ENCODE measurements around the gene ATP6V1B1. TPM values are rescaled to one million over a fixed set of nuclear protein-coding genes. Genes with fewer than 3 reads are reported as not detected.
A peak's percentile ranks its signal among the peaks of the same experiment; 100 is the strongest.

ATP6V1B1 gene
- total RNA-seq, result 1 to 10 TPM in 1 of 4 donors, under 1 TPM in 1, not detected in 2; 0.66 to 1.9 TPM
- polyA plus RNA-seq, result under 1 TPM in 1 of 3 donors, not detected in 2; 0.16 TPM

- WGBS, 2 donors, result 50 to 64% methylated on average over 14 of the region's 14 CpGs
- no peak within 1 kb of the TSS for H3K27ac ChIP-seq
- no peaks in the 10 kb centered on the region for H3K9me3 ChIP-seq
- intact Hi-C loops (cut with DNase I), result no loop called here
- peak; percentile 46 for DNase-seq
- H3K4me3 ChIP-seq, result no peak within 1 kb of the TSS
- TF ChIP-seq EP300 (IDR thresholded peaks at IDR 0.05) (no peak), POLR2A (IDR thresholded peaks at IDR 0.05) (no peak), POLR2AphosphoS5 (IDR thresholded peaks at IDR 0.05) (no peak)
- TF ChIP-seq, protein P1, sequence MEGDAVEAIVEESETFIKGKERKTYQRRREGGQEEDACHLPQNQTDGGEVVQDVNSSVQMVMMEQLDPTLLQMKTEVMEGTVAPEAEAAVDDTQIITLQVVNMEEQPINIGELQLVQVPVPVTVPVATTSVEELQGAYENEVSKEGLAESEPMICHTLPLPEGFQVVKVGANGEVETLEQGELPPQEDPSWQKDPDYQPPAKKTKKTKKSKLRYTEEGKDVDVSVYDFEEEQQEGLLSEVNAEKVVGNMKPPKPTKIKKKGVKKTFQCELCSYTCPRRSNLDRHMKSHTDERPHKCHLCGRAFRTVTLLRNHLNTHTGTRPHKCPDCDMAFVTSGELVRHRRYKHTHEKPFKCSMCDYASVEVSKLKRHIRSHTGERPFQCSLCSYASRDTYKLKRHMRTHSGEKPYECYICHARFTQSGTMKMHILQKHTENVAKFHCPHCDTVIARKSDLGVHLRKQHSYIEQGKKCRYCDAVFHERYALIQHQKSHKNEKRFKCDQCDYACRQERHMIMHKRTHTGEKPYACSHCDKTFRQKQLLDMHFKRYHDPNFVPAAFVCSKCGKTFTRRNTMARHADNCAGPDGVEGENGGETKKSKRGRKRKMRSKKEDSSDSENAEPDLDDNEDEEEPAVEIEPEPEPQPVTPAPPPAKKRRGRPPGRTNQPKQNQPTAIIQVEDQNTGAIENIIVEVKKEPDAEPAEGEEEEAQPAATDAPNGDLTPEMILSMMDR (IDR thresholded peaks at IDR 0.05), result no peak
- peaks cover 0 to 48% (median 7%) of the 10 kb centered on the region in 3 donors for H3K27me3 ChIP-seq
- H3K4me1 ChIP-seq, result no peaks in the 10 kb centered on the region
- H3K36me3 ChIP-seq, result no peaks in the 10 kb centered on the region
Observed at GRCh38 chr2:70935468-70936164, at the start of gene ATP6V1B1. Gene ATP6V1B1 (plus strand): TSS chr2:70935900. CDS start chr2:70935955, 55 bp downstream.

DNA sequence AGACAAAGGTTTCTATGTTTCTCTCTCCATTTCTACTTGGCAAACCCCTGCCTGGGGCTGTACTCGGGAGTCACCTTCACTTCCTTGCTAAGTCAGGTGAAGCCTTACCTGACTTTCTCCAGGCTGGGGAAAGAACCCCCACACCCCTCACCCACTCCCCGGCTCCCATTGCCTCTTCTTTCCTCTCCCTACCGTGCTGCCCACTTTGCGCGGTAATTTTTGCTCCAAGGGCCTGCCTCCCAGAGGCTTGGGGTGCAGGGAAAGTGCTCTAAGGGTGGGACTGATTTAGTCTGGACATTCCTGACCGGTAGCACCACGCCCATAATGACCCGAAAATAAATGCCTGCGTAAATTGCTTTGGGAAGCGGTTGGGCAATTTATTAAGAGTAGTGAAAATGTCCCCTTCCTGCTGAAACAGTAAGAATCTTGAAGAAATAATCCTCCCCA is 49.1 kb upstream of the ATP6V1B1 start:
- no peak for DNase-seq
- H3K4me1 ChIP-seq, result peaks cover 0 to 26% (median 23%) of the 10 kb centered on the region in 4 donors
- no peak overlapping the region for H3K4me3 ChIP-seq
- WGBS, 2 donors, result 11 to 17% methylated on average over 10 of the region's 10 CpGs
- TF ChIP-seq, protein P1 (IDR thresholded peaks at IDR 0.05), result no peak
- no peak for TF ChIP-seq POLR2AphosphoS5 (IDR thresholded peaks at IDR 0.05)
- no peak for TF ChIP-seq POLR2A (IDR thresholded peaks at IDR 0.05)
- no peak for TF ChIP-seq EP300 (IDR thresholded peaks at IDR 0.05)
- peaks cover 51 to 97% (median 84%) of the 10 kb centered on the region in 3 donors for H3K27me3 ChIP-seq
- H3K9me3 ChIP-seq, result no peaks in the 10 kb centered on the region
- H3K27ac ChIP-seq, result peak overlapping the region in 1 of 4 donors; percentile 8
- intact Hi-C loops (cut with DNase I), result no loop called here
- H3K36me3 ChIP-seq, result no peaks in the 10 kb centered on the region

GRCh38 chr2:70887208-70887549 is 48.5 kb upstream of the ATP6V1B1 start:
- peaks cover 0 to 26% (median 23%) of the 10 kb centered on the region in 4 donors for H3K4me1 ChIP-seq
- no peak for DNase-seq
- H3K36me3 ChIP-seq, result no peaks in the 10 kb centered on the region
- intact Hi-C loops (cut with DNase I), result no loop called here
- peak overlapping the region in 1 of 4 donors; percentile 42 for H3K27ac ChIP-seq
- 6 to 10% methylated on average over 8 of the region's 8 CpGs for whole genome bisulfite sequencing, 2 donors
- no peak for TF ChIP-seq POLR2A (IDR thresholded peaks at IDR 0.05)
- no peak for TF ChIP-seq POLR2AphosphoS5 (IDR thresholded peaks at IDR 0.05)
- TF ChIP-seq, protein P1 (IDR thresholded peaks at IDR 0.05), result no peak
- no peak for TF ChIP-seq EP300 (IDR thresholded peaks at IDR 0.05)
- H3K9me3 ChIP-seq, result no peaks in the 10 kb centered on the region
- peaks cover 51 to 100% (median 90%) of the 10 kb centered on the region in 3 donors for H3K27me3 ChIP-seq
- peak overlapping the region in 3 of 4 donors; percentile 39 to 44 (median 42) for H3K4me3 ChIP-seq

DNA sequence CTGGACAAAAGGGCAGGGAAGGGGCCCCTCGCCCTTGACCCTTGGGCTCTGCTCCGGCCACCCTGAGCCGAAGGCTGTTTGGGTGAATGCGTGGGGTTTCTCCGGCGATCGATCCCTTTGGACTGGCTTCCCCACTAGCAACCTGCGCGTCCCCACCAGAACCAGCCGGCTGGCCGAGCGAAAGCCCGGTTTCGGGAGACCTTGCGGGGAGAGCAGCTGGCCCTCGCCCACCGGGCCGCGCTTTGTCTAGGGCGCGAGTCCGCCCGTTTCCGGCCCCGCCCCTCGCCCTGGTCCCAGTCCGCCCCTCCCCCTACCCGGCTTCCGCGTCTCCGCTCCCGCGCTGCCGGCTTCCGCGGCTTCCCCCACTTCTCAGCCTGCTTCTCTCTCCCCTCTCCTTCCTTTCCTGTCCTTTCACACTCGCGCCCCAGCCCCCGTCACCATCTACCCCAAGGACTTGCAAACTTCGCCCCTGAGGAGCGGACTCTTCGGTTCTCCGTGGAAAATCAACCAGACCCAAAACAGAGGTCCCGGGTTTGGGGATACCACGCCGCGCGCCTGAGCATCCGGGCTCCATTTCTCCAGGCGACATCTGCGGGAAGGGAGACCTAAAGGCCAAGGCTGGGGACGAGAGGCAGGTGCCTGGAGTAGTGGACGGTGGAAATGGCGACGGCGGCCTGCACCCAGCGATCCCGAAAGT is 48.0 kb upstream of the ATP6V1B1 start:
- Histone ChIP-seq H3K4me3 (peak overlapping the region; percentile 2 to 44 (median 40)), H3K9me3 (no peaks in the 10 kb centered on the region), H3K4me1 (peaks cover 0 to 26% (median 23%) of the 10 kb centered on the region in 4 donors), H3K27ac (peak overlapping the region in 1 of 4 donors; percentile 42), H3K27me3 (peaks cover 51 to 100% (median 90%) of the 10 kb centered on the region in 3 donors), H3K36me3 (no peaks in the 10 kb centered on the region)
- TF ChIP-seq, protein P1 (IDR thresholded peaks at IDR 0.05), result no peak
- TF ChIP-seq EP300 (IDR thresholded peaks at IDR 0.05), result no peak
- no peak for TF ChIP-seq POLR2AphosphoS5 (IDR thresholded peaks at IDR 0.05)
- TF ChIP-seq POLR2A (IDR thresholded peaks at IDR 0.05), result no peak
- DNase-seq, result no peak
- WGBS, 2 donors, result 2 to 3% methylated on average over 58 of the region's 58 CpGs
- intact Hi-C loops (cut with DNase I), result no loop called here

Data from sigmoid colon (tissue), 7 donors.